Measurements from ENCODE around the gene B3GNT8.
"Not testable (repeated sequence)": the region's sequence is repeated elsewhere in the genome, so short reads cannot be mapped to it uniquely, and the experiment has no call there.

B3GNT8 gene

GRCh38 chr19:41410336-41411054, 16.7 kb downstream of the B3GNT8 start:
- FAIRE-seq (peak; percentile 5), DNase-seq (ENCODE audit: insufficient read length) (no peak)
- no peak for TF ChIP-seq POLR2A (IDR thresholded peaks at IDR 0.05; ENCODE audit: low read depth, low read length)
- no peak for TF ChIP-seq POLR2AphosphoS5 (IDR thresholded peaks at IDR 0.05; ENCODE audit: low read depth, low read length)
- TF ChIP-seq TAF1 (IDR thresholded peaks at IDR 0.05; ENCODE audit: borderline replicate concordance, low read depth, low read length) = no peak

GRCh38 chr19:41409288-41409687, 17.9 kb downstream of the B3GNT8 start:
- TF ChIP-seq TAF1 (IDR thresholded peaks at IDR 0.05; ENCODE audit: borderline replicate concordance, low read depth, low read length) = no peak
- no peak for TF ChIP-seq POLR2A (IDR thresholded peaks at IDR 0.05; ENCODE audit: low read depth, low read length)
- no peak for TF ChIP-seq POLR2AphosphoS5 (IDR thresholded peaks at IDR 0.05; ENCODE audit: low read depth, low read length)
- DNase-seq (ENCODE audit: insufficient read length) (no peak), FAIRE-seq (no peak)

GRCh38 chr19:41408846-41409245, 18.3 kb downstream of the B3GNT8 start:
- not testable (repeated sequence) for DNase-seq (ENCODE audit: insufficient read length); FAIRE-seq

- TF ChIP-seq POLR2AphosphoS5 (IDR thresholded peaks at IDR 0.05; ENCODE audit: low read depth, low read length) (no peak), POLR2A (IDR thresholded peaks at IDR 0.05; ENCODE audit: low read depth, low read length) (no peak), TAF1 (IDR thresholded peaks at IDR 0.05; ENCODE audit: borderline replicate concordance, low read depth, low read length) (no peak)
- FAIRE-seq (no peak), DNase-seq (ENCODE audit: insufficient read length) (no peak)
Measured at GRCh38 chr19:41408256-41408655, 18.9 kb downstream of the B3GNT8 start.

GRCh38 chr19:41407271-41407670, 19.9 kb downstream of the B3GNT8 start:
- TF ChIP-seq TAF1 (IDR thresholded peaks at IDR 0.05; ENCODE audit: borderline replicate concordance, low read depth, low read length) (no peak), POLR2A (IDR thresholded peaks at IDR 0.05; ENCODE audit: low read depth, low read length) (no peak), POLR2AphosphoS5 (IDR thresholded peaks at IDR 0.05; ENCODE audit: low read depth, low read length) (no peak)
- FAIRE-seq = no peak
- no peak for DNase-seq (ENCODE audit: insufficient read length)

- FAIRE-seq = no peak
- no peak for TF ChIP-seq POLR2A (IDR thresholded peaks at IDR 0.05; ENCODE audit: low read depth, low read length)
- no peak for DNase-seq (ENCODE audit: insufficient read length)
Measured at GRCh38 chr19:41405776-41406175, 21.4 kb downstream of the B3GNT8 start.

- TF ChIP-seq POLR2A (IDR thresholded peaks at IDR 0.05; ENCODE audit: low read depth, low read length) (no peak), TAF1 (IDR thresholded peaks at IDR 0.05; ENCODE audit: borderline replicate concordance, low read depth, low read length) (no peak), POLR2AphosphoS5 (IDR thresholded peaks at IDR 0.05; ENCODE audit: low read depth, low read length) (no peak)
- DNase-seq (ENCODE audit: insufficient read length) (no peak), FAIRE-seq (no peak)
Measured at GRCh38 chr19:41403181-41403970, 23.8 kb downstream of the B3GNT8 start.

GRCh38 chr19:41402010-41402409, 25.2 kb downstream of the B3GNT8 start:
- DNase-seq (ENCODE audit: insufficient read length) (no peak), FAIRE-seq (no peak)
- TF ChIP-seq POLR2A (IDR thresholded peaks at IDR 0.05; ENCODE audit: low read depth, low read length) (no peak), POLR2AphosphoS5 (IDR thresholded peaks at IDR 0.05; ENCODE audit: low read depth, low read length) (no peak), TAF1 (IDR thresholded peaks at IDR 0.05; ENCODE audit: borderline replicate concordance, low read depth, low read length) (no peak)

GRCh38 chr19:41401483-41401882, 25.7 kb downstream of the B3GNT8 start:
- DNase-seq (ENCODE audit: insufficient read length) (no peak), FAIRE-seq (no peak)
- TF ChIP-seq POLR2A (IDR thresholded peaks at IDR 0.05; ENCODE audit: low read depth, low read length) (no peak), POLR2AphosphoS5 (IDR thresholded peaks at IDR 0.05; ENCODE audit: low read depth, low read length) (no peak), TAF1 (IDR thresholded peaks at IDR 0.05; ENCODE audit: borderline replicate concordance, low read depth, low read length) (no peak)

GRCh38 chr19:41399525-41399924, 27.6 kb downstream of the B3GNT8 start:
- no peak for DNase-seq (ENCODE audit: insufficient read length)
- no peak for FAIRE-seq
- TF ChIP-seq TAF1 (IDR thresholded peaks at IDR 0.05; ENCODE audit: borderline replicate concordance, low read depth, low read length) = no peak
- no peak for TF ChIP-seq POLR2AphosphoS5 (IDR thresholded peaks at IDR 0.05; ENCODE audit: low read depth, low read length)

GRCh38 chr19:41399091-41399490, 28.1 kb downstream of the B3GNT8 start:
- FAIRE-seq (no peak), DNase-seq (ENCODE audit: insufficient read length) (no peak)
- no peak for TF ChIP-seq TAF1 (IDR thresholded peaks at IDR 0.05; ENCODE audit: borderline replicate concordance, low read depth, low read length)
- TF ChIP-seq POLR2AphosphoS5 (IDR thresholded peaks at IDR 0.05; ENCODE audit: low read depth, low read length) = no peak
- TF ChIP-seq POLR2A (IDR thresholded peaks at IDR 0.05; ENCODE audit: low read depth, low read length) = no peak

- peak; percentile 17 for FAIRE-seq
Measured at GRCh38 chr19:41398598-41398997, 28.6 kb downstream of the B3GNT8 start.

More at GRCh38 chr19:41398598-41398997, 28.6 kb downstream of the B3GNT8 start:
- no peak for DNase-seq (ENCODE audit: insufficient read length)
- no peak for TF ChIP-seq TAF1 (IDR thresholded peaks at IDR 0.05; ENCODE audit: borderline replicate concordance, low read depth, low read length)
- TF ChIP-seq POLR2A (IDR thresholded peaks at IDR 0.05; ENCODE audit: low read depth, low read length) = no peak
- no peak for TF ChIP-seq POLR2AphosphoS5 (IDR thresholded peaks at IDR 0.05; ENCODE audit: low read depth, low read length)

Measured in GM12892 (cell line).